Body of pancreas (tissue), 4 donors: ENCODE data around the gene FUT3.
"Not testable (repeated sequence)": the region's sequence is repeated elsewhere in the genome, so short reads cannot be mapped to it uniquely, and the experiment has no call there.

ENCODE experiments used
- POLR2A ChIP-seq, 3 donors: fragments of 450-650 bp; IDR thresholded peaks; one replicate each; pipeline ENCODE4 v1.6.1; 2016; ENCODE audit warnings: antibody characterized with exemption in 3 of 3, mild to moderate bottlenecking in 2 of 3
- TF ChIP-seq, protein P1 (sequence below), 7 experiments: fragments of 450-650 bp in 4 of 7; fragments of 200-600 bp in 3 of 7; sonication (generic) in 3 of 7; IDR thresholded peaks; one replicate each; pipeline ENCODE4 v1.5.1; 2016 to 2019; ENCODE audit warnings: antibody characterized with exemption in 7 of 7

DNA sequence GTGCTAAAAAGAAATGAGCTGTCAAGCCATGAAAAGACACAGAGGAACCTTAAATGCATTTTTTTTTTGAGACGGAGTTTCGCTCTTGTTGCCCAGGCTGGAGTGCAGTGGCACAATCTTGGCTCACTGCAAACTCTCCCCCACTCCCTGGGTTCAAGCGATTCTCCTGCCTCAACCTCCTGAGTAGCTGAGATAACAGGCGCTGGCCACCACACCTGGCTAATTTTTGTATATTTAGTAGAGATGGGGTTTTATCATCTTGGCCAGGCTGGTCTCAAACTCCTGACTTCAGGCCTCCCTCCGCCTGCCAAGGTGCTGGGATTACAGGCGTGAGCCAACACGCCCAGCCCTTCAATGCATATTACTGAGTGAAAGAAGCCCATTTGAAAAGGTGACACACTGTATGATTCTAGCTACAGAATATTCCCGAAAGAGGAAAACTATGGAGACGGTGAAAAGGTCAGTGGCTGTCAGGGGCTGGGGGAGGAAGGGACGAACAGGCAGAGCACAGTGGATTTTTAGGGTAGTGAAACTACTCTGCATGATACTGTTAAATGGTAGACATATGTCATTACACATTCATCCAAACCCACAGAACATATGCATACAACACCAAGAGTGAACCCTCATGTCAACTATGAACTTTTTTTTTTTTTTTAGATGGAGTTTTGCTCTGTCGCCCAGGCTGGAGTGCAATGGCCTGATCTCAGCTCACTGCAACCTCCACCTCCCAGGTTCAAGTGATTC, 33.0 kb upstream of the FUT3 start:
- TF ChIP-seq POLR2A (IDR thresholded peaks at IDR 0.05): not testable (repeated sequence)
- TF ChIP-seq, protein P1, sequence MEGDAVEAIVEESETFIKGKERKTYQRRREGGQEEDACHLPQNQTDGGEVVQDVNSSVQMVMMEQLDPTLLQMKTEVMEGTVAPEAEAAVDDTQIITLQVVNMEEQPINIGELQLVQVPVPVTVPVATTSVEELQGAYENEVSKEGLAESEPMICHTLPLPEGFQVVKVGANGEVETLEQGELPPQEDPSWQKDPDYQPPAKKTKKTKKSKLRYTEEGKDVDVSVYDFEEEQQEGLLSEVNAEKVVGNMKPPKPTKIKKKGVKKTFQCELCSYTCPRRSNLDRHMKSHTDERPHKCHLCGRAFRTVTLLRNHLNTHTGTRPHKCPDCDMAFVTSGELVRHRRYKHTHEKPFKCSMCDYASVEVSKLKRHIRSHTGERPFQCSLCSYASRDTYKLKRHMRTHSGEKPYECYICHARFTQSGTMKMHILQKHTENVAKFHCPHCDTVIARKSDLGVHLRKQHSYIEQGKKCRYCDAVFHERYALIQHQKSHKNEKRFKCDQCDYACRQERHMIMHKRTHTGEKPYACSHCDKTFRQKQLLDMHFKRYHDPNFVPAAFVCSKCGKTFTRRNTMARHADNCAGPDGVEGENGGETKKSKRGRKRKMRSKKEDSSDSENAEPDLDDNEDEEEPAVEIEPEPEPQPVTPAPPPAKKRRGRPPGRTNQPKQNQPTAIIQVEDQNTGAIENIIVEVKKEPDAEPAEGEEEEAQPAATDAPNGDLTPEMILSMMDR (IDR thresholded peaks at IDR 0.05): not testable (repeated sequence)
